GM18502 (cell line): ENCODE measurements around the gene OR51L1.
"Not testable (repeated sequence)": the region's sequence is repeated elsewhere in the genome, so short reads cannot be mapped to it uniquely, and the experiment has no call there.

Experiments
- ATAC-seq: cut with Tn5 transposase; IDR thresholded peaks from one replicate; pipeline ENCODE4 v1.9.1; 2021; ENCODE audit warnings: mild to moderate bottlenecking; ENCODE audit not compliant: unreplicated experiment, poor library complexity

Gene OR51L1, protein sequence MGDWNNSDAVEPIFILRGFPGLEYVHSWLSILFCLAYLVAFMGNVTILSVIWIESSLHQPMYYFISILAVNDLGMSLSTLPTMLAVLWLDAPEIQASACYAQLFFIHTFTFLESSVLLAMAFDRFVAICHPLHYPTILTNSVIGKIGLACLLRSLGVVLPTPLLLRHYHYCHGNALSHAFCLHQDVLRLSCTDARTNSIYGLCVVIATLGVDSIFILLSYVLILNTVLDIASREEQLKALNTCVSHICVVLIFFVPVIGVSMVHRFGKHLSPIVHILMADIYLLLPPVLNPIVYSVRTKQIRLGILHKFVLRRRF

DNA sequence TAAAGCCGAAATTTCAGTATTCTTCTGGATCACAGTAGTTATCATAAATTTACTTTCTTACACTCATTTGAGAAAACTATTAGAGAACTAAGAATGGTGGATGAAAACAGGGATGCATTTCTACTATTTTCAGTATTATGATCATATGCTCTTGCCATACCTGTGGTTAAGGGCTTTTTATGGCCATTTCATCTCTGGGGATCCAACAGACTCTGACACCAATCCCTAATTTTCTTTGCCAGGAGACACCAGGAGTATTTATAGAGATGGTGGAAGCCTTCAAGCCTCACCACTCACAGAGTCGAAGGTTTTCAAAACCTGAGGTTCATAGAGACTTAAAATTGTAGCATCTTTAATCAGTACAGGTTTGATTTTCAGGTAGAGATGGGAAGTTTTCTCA lies at the start of gene OR51L1:
OR51L1 (plus strand) TSS at position 301 of the 400 bp plus-strand sequence. CDS start 4,132 bp downstream, outside the sequence.
- ATAC-seq = no peak

DNA sequence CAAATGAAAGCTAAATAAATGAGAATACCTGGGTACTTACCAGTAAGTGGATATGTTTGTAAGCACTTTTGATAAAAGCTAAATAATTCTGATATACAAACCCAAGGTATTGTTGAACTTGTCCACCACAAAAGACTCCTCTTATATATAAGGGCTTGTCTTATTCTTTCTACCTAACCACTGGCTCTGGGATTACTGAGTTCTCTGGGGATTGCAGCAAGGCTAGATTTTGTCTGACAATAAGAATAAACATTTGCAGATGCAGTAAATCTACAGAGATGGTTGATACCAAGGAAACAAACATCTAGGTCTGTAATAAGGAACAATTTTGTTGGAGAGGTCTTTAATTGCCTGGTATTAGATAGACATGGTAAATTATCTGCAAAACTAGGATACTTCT lies 47.1 kb upstream of the OR51L1 start, which contains the start of gene OR51A4:
OR51A4 (minus strand) TSS at position 101 of the 400 bp plus-strand sequence. CDS start 505 bp downstream, outside the sequence.
- ATAC-seq = no peak

DNA sequence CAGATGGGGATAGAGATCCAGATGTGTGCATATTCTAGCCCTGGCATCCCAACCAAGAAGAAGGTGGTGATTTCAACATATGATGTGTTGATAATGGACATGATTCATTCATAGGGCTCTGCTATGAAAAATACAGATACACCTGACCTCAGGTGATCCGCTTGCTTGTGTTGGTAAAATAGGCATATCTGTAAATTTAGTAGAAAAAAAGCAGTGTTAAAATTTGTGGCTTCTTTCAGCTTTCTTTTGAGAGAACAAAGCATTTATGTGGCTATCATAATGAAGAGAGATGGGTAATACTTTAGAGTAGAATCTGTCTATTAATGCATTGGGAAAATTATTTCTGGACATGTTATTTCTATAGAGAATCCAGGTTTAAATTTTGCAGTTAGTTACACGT lies 39.0 kb upstream of the OR51L1 start, which contains the start of gene OR51A2:
OR51A2 (minus strand) TSS at position 101 of the 400 bp plus-strand sequence; CDS start at position 101, 0 bp downstream.
- ATAC-seq = not testable (repeated sequence)

DNA sequence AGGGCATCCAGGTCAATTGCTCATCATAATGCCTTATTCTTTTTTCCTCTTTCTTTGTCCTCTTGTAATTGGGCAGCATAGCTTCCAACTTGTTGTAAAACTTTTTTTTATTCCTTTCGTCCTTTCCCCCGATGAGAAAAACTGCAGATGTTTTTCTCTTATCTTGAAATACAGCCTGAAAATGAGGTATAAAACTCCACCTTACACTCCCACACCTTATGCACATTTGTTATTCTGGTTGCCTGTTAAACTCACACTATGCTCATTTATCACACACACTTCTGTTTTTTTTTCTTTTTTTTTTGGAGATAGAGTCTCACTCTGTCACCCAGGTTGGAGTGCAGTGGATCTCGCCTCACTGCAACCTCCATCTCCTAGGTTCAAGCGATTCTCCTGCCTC lies 37.3 kb upstream of the OR51L1 start:
- no peak for ATAC-seq

DNA sequence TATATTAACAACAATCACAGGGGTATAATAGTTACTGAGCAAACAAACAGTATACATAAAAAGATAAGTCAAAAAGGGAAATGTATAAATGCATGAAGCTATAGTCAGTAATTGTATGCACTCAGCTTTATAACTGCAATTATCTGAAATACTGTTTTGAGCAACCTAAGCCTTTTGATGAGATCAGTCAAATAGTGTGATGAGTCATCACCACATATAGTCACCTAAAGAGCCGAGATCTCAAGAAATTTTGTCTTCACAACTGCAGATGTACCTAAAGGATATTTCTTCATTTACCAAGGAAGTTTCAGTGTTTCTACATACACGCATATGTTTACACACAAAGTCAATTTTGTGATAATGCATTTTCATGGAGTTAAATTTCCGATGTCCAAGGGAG lies 33.8 kb upstream of the OR51L1 start:
- ATAC-seq = no peak

DNA sequence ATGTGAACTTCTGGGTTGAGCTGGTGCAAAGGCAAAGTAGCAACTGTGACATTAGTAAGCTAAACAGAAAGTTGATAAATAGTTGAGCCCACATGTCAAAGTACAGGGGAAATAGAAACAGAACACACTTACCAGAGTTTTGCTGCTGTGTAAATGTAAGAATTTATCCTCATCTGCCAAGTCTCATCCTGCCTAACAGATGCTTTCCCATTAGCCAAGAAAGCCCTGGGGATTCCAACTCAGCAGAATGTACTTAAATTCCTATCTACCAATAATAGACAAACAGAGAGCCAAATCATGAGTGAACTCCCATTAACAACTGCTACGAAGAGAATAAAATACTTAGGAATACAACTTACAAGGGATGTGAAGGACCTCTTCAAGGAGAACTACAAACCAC lies 31.8 kb upstream of the OR51L1 start:
- no peak for ATAC-seq

DNA sequence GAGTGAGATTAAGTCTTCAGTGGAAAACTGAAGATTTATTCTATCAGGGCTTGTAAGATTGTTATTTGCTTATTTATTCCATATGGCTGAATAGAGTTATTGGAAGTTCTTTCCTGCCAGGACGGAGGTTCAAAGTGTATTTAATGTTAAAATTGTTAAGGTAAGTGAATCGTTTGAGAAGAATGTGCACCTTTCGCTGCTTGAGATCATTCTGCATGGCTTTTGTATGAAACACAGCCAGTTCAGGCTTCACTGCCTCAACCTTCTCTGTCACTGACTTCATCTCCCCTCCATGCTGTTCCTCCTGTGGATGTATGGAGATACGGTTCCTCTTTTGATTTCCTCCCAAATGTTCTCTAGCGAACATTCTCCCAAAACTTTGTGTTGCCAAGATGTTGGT lies 19.2 kb upstream of the OR51L1 start:
- ATAC-seq = no peak

DNA sequence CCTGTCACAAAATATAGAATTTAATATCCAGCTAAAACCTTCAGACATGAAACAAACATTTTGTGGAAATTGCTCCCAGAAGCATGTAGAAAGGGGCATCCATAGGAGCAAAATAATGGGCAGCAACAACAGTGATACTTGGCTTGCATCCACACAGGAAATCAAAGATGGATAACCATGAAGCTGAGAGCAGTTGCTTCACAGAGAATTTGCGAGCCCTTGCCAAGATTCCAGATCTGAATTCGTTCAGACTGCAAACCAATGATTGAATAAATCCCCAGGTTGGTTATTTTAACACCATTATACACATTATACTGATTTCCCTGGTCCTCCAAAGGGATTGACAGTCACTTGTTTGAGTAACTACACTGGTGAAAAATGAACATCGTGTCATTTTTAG lies 15.6 kb upstream of the OR51L1 start:
- no peak for ATAC-seq

DNA sequence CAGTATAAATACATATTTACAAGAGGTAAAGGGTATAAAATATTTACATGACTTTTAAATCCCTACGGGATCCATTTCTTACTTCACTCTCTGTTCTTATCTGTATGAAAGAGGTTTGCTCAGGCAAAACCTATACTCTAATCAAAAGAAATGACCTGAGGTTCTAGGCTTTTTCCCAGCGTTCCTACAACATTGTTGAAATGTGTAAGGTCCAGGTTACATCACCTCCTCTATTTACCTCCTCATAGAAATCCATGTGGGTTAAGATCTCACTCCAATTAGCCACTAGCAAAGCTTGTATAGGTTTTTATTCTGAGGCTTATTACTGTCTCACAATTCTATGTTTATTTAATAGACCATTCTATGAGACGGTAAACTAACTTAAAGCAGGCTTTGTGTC lies 12.0 kb upstream of the OR51L1 start:
- no peak for ATAC-seq

DNA sequence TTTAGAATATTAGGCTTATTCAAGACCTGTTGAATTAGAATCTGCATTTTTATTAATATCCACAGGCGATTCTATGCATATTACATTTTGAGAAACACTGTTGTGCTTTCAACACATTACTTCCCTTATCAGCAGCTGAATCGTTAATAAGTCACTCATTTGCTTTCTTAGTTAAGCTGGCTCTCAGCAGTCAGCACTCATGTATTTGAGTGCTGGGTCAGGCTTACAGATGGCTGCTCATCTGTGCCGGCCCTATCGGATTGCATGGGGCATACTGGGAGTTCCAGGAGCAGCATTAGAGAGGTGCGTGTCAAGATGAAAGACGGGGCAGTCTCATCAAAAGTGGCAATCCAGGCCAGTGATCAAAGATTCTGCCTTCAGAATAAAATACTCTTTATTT lies 10.8 kb upstream of the OR51L1 start:
- no peak for ATAC-seq

DNA sequence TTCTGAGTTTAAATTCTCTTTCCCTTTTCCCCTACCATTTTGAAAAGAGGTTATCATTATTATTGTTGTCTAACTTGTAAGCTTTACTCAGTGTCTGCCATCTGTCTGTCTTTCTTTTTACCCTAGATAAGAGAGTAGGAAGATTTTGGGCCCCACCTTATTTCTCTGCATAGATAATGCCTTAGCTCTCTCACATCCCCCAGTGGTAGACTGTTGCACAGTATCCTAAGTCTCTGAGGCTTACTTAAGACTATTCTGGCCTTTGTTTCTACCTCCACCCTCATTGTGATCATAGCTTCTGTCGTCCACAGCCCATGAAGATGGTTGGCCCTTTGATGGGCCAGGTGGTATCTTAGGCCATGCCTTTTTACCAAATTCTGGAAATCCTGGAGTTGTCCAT lies 3.6 kb upstream of the OR51L1 start:
- ATAC-seq = no peak

DNA sequence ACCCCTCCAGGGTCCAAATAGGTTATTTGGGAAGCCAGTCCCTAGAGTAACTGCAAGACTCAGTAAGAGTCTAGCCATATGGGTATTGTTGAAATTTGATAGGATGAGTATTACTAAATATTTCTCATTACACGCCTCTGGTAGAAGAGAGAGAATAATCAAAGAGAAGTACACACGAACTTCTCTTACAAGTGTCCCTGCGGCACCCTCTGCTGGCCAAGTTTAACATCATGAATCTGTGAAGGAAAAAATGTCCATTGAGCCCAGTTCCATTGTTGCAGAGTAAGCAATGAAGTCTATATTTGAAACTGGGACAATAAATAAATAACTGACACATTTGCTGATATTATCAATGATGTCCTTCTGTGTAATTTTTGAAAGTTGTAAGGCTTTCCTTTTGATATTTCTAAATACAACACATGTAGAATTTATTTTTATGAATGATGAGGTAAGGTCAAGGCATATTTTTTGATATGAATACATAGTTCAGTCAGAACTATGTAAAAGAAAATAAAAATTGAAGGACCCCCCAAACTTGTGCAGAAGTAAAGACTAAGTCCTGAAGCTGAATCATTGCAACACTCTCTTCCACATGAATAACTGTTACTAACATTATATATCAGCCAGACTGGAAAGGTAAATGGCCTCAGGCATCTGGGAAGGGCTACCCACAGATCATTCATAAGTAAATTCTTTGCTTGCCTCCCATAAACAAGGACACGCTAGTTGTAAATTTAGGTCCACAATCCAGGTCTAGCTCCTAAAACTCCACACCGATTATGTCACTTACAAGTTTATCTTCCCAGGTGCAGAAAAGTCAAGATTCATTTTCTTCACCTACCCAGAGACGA lies 10.0 kb downstream of the OR51L1 start:
- no peak for ATAC-seq

DNA sequence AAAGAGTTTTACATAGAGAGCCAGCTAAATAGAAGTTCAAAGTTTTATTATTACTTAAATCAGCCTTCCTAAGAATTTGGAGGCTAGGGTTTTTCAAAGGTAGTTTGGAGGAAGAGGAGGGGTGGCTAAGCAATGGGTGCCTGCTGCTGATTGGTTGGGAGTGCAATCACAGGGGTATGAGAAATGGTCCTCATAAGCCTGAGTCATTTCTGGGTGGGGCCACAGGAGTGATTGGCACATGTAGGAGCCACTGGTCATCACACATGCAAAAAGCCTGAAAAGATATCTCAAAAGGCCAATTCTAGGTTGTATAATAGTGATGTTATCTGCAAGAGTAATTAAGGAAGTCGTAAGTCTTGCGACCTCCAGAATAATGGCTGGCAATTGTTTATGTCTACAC lies 12.9 kb downstream of the OR51L1 start:
- no peak for ATAC-seq

DNA sequence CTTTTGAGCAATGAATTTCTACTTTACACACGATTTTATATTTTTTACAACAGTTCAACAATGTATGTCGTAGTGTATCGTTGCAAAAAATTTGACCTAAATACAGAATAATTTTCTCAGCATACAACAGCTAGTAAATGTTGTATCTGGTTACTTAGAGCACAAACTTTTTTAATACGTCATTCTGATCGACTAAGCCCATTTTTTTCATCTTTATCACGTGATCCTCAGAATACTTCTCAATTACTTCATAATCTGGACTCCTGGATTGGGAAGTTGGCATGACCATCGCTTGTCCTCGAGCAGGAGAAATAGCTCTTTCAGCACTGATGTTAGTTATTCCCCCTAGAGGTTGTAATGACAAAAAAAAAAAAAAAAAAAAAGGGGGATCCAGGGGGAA lies 16.6 kb downstream of the OR51L1 start:
- no peak for ATAC-seq

DNA sequence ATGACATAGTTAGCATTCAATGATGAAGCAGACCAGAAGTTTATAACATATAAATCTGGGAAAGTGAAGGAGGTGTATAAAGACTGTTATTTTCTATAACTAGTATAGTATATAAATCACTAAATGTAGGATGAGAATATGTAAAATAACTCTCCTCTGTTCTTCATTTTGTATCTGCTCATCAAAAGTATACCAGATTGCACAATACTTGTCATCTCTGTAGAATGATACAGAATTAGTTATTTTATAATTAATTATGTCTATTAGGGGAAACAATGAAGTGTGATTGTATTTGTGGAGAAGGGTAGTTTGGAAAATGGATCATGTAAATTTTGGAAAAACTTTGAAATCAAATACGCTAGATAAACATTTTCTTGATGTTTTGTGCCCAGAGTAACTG lies 18.4 kb downstream of the OR51L1 start:
- no peak for ATAC-seq

DNA sequence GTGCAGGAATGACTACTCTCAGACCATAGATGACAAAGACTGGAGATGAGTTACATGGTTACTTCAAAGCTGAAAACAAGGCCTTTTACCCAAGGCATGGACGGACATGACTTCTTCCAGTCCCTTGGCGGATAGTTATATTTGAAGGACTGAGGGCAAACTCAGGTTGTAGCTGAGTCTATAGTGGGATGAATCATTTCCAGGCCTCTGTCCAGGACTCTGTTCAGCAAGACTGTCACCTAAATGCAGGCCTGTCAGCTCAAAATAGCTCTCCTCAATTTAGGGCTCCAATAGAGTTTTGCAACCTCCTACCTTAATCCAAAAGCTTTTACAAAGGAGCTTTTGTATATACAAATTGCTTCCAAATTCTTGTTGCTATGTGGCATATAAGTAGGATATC lies 27.3 kb downstream of the OR51L1 start:
- no peak for ATAC-seq

DNA sequence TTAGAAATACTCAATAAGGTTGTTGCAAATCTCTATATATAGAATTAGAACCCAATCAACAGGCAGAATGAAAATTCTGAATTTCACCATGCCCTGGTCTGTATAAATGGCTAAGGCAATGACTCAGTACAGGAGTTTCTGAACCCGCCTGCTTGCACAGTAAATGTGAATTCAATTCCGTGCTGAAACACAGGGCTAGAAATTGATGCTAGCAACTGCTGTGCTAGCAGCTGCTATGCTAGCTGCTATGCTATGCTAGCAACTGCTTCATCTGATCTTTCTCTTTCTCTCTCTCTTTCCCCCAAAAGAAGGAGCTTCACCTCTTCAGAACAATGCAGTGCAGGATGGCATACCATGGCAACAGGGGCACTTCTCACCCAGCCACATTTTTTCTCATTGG lies 42.0 kb downstream of the OR51L1 start:
- no peak for ATAC-seq

DNA sequence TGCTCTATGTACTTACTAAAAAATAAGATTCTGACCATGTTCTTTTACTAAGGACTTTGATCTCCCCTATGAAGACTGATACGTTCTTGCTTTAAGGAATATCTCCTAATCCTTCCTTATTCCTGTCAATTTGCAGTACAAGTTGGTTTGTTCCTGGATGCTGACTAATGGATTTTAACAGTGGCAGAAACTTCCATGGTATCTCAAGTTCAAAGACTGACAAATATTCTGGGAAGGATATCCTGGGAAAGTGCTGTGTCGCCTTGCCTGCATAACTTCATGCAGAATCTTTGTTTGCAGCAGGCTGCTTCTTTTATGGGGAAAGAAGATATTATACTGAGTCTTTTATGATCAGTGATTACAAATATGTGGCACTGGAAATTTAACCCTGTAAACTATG lies 43.3 kb downstream of the OR51L1 start:
- ATAC-seq = no peak

DNA sequence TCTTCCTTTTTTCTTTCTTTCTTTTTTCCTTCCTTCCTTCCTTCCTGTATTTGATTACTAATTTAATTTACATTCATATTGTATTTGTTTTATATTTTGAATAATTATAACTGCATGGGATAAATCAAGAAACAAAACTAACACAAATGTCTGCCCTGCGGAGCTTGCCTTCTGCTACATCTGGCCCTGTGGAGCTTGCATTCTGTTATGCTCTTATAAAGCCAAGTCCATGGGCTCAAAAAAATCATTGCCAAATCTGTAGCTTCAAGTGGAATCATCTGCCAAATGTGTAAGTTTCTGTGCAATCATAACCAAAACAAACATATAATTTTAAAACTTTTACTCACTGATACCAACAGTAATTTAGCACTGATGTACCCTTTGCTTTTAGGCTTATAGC lies 43.7 kb downstream of the OR51L1 start:
- no peak for ATAC-seq

DNA sequence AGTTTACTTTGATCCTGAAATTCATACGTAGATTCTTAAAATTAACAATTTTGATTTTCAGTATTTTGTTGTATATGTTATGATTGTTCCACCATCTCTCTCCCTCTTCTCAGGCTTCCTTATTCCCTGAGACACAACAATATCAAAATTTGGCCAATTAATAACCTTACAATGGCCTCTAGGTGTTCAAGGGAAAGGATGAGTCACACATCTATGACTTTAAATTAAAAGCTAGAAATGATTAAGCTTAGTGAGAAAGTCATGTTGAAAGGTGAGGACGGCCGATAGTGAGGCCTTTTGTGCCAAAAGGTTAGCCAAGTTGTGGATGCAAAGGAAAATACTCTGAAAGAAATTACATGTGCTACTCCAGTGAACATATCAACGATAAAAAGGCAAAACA lies 46.2 kb downstream of the OR51L1 start:
- no peak for ATAC-seq

DNA sequence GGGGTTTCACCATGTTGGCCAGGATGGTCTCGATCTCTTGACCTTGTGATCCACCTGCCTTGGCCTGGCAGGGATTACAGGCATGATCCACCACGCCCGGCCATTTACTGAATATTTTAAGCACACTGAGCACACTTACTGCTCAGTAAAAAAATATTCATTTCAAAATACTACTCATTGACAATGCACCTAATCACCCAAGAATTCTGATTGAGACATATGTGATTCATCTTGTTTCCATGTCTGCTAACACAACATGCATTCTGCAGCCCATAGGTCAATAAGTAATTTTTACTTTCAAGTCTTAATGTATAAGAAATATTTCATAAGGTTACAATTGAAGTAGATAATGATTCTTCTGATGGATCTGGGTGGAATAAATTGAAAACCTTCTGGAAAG lies 47.4 kb downstream of the OR51L1 start:
- no peak for ATAC-seq
